Glutamatergic neuron (in vitro differentiated cells): ENCODE data around the gene CFAP65. TPM values are rescaled to one million over a fixed set of nuclear protein-coding genes. Genes with fewer than 3 reads are reported as not detected.
A peak's percentile ranks its signal among the peaks of the same experiment; 100 is the strongest.

Experiments used
- DNase-seq: peaks from one replicate; pipeline ENCODE4 v3.0.0; 2022
- H3K27ac Mint-ChIP-seq: one replicate; pipeline ENCODE4 v1.8.0; 2020; ENCODE audit warnings: mild to moderate bottlenecking, mixed read lengths, inconsistent platforms; ENCODE audit not compliant: unreplicated experiment
- H3K27me3 Mint-ChIP-seq: one replicate; pipeline ENCODE4 v1.8.0; 2020; ENCODE audit warnings: mild to moderate bottlenecking, moderate library complexity, mixed read lengths, inconsistent platforms; ENCODE audit not compliant: unreplicated experiment
- H3K36me3 Mint-ChIP-seq: one replicate; pipeline ENCODE4 v1.8.0; 2020; ENCODE audit warnings: mild to moderate bottlenecking, mixed read lengths, inconsistent platforms; ENCODE audit not compliant: unreplicated experiment
- H3K4me1 Mint-ChIP-seq: one replicate; pipeline ENCODE4 v1.8.0; 2020; ENCODE audit warnings: mild to moderate bottlenecking, low read depth, mixed read lengths, inconsistent platforms; ENCODE audit not compliant: unreplicated experiment
- H3K4me3 Mint-ChIP-seq: one replicate; pipeline ENCODE4 v1.8.0; 2020; ENCODE audit warnings: mild to moderate bottlenecking, mixed read lengths, inconsistent platforms; ENCODE audit not compliant: unreplicated experiment
- H3K9me3 Mint-ChIP-seq: one replicate; pipeline ENCODE4 v1.8.0; 2020; ENCODE audit warnings: mild to moderate bottlenecking, moderate library complexity, mixed read lengths, inconsistent platforms; ENCODE audit not compliant: unreplicated experiment
- total RNA-seq: library from RNA; stranded (reverse); fragmentation: NEBNext Ultra II Directional; extraction: Animal tissue kit (Norgen Biotek cat#: 25700); gene quantifications from one replicate; pipeline ENCODE4 v1.2.1, GENCODE V29; 2021; ENCODE audit not compliant: unreplicated experiment
- TF ChIP-seq, protein P1 (sequence below): fragments of 200-600 bp; sonication (generic); IDR thresholded peaks from one replicate; pipeline ENCODE4 v1.5.0; 2021; ENCODE audit not compliant: partially characterized antibody, unreplicated experiment

Gene CFAP65
- total RNA-seq, 1 donor from 2014 or later = 1.1 TPM

DNA sequence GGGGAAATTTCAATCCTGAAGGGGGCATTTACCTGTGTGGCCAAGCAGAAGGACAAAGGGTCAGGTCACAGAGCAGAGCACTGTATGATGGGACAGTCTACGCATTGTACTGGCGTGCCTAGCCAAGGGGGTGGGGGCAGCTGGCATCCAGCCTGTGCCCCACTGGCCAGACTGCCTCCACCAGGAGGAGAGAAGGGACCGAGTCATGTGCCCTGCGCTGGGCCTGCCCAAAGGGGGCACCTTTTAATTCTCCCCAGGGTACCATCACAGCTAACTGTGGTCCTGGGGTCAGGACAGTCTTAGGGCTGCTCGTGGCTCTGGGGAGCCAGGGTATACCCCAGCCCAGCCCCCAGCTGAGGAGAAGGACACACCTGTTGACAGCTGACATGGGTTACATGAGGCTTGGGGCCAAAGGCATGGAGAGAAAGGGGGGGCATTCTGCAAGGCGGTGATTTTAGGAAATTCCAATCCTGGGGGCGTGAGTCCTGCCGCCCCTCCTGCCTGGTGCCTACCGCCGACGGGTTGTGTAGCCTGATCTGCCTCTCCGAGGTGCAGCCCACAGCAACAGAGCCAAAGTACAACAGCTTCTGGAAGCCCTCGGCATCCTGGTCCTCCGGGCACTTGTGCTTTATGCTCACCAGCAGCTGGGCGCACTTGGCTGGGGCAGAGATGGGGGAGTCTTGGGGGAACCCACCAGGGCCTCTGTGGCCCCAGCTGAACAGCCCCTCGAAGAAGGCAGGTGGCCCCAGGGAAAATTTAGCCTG lies 11.0 kb downstream of the CFAP65 start:
- Mint-ChIP-seq H3K9me3 (peaks cover 2% of the 10 kb centered on the region), H3K27me3 (peaks cover 7% of the 10 kb centered on the region), H3K4me1 (no peaks in the 10 kb centered on the region), H3K27ac (no peak overlapping the region), H3K36me3 (no peaks in the 10 kb centered on the region), H3K4me3 (no peak overlapping the region)
- no peak for DNase-seq
- TF ChIP-seq, protein P1, sequence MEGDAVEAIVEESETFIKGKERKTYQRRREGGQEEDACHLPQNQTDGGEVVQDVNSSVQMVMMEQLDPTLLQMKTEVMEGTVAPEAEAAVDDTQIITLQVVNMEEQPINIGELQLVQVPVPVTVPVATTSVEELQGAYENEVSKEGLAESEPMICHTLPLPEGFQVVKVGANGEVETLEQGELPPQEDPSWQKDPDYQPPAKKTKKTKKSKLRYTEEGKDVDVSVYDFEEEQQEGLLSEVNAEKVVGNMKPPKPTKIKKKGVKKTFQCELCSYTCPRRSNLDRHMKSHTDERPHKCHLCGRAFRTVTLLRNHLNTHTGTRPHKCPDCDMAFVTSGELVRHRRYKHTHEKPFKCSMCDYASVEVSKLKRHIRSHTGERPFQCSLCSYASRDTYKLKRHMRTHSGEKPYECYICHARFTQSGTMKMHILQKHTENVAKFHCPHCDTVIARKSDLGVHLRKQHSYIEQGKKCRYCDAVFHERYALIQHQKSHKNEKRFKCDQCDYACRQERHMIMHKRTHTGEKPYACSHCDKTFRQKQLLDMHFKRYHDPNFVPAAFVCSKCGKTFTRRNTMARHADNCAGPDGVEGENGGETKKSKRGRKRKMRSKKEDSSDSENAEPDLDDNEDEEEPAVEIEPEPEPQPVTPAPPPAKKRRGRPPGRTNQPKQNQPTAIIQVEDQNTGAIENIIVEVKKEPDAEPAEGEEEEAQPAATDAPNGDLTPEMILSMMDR = no peak

DNA sequence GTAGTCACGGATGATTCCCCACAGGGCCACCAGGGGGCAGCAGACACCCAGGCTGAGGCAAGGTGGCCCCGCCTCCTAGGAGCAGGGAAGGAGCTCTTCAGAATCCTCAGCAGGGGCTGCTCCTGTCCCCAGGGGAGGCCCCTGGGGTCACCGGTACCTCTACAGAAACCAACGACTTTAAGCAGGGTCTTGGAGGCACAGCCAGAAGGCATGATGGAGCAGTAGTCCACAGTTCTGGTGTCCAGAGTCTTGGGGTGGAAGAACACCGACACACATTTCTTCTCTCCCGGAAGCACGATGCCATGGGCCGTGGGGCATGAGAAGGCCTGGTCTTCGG lies 11.5 kb downstream of the CFAP65 start:
- H3K4me3 Mint-ChIP-seq = no peak overlapping the region
- no peaks in the 10 kb centered on the region for H3K36me3 Mint-ChIP-seq
- TF ChIP-seq, protein P1 = peak; percentile 99
- no peak overlapping the region for H3K27ac Mint-ChIP-seq
- DNase-seq = peak; percentile 89
- H3K27me3 Mint-ChIP-seq = peaks cover 7% of the 10 kb centered on the region
- peaks cover 2% of the 10 kb centered on the region for H3K9me3 Mint-ChIP-seq
- no peaks in the 10 kb centered on the region for H3K4me1 Mint-ChIP-seq

DNA sequence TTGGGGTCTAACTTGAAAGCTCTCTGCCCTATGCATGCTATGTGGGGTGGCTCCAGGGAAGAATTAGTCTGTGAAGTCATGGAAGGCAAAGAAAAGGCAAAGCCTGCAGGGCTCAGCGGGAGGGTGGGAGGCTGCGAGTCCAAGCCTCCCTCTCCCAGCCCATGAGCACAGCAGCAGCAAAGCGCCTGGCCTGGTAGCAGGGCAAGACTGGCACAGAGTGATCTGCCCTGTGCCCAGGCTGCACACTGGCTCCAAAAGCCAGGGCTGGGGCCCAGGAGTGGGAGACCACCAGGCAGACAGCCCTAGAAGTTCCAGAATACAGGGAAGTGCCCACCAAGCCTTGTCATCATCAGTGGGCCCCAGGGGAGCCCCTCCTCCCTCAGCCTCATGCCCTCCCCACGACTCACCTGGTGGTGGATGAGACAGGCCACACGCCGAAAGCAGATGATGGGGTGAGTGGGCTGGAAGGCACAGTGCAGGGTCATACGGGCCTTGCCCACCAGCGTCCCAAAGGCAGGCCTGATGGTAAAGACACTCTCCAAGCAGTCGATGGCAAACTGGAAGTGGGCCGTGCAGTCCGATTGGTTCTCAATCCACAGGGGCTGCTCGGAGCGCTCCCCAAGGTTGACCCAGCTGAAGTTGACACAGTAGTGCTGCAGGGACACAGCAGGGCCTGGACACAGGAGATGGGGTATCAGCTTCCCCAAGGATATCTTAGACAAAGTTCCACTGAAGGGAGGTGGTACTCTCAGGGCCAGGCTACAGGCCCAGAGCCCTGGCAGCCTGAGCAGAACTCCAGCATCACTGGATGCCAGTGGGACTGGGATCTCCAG lies 12.1 kb downstream of the CFAP65 start:
- Mint-ChIP-seq H3K4me3 (no peak overlapping the region), H3K27me3 (peaks cover 7% of the 10 kb centered on the region), H3K27ac (no peak overlapping the region), H3K4me1 (no peaks in the 10 kb centered on the region), H3K36me3 (no peaks in the 10 kb centered on the region), H3K9me3 (peaks cover 2% of the 10 kb centered on the region)
- DNase-seq = no peak
- TF ChIP-seq, protein P1 = no peak

DNA sequence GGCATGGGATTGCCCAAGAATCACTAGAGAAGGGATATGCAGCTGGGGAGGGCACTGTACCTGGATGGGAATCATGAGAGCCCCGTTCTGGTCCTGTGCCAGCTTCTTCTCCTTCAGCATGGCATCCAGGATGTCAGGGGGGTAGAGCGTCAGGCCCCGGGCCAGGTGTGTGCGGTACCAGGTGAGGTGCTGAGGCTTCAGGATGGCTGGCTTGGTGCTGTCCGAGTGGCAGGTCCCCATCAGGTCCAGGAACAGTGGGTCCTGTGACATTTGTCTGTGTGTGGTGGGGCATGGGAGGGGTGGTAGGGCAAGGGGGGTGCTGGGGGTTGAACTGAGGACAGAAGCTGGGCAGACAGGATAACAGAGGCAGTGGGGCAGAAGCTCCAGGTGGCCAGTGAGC lies 13.2 kb downstream of the CFAP65 start:
- H3K9me3 Mint-ChIP-seq = peaks cover 2% of the 10 kb centered on the region
- no peak for DNase-seq
- H3K36me3 Mint-ChIP-seq = no peaks in the 10 kb centered on the region
- TF ChIP-seq, protein P1 = no peak
- H3K27ac Mint-ChIP-seq = no peak overlapping the region
- H3K4me1 Mint-ChIP-seq = no peaks in the 10 kb centered on the region
- no peak overlapping the region for H3K4me3 Mint-ChIP-seq
- peaks cover 7% of the 10 kb centered on the region for H3K27me3 Mint-ChIP-seq
